GM19324 (cell line): ENCODE data around the gene UNC5B.

Source experiments
- ATAC-seq: cut with Tn5 transposase; IDR thresholded peaks from one replicate; pipeline ENCODE4 v1.9.1; 2021; ENCODE audit warnings: mild to moderate bottlenecking, moderate library complexity; ENCODE audit not compliant: unreplicated experiment, low FRiP score

Gene UNC5B

DNA sequence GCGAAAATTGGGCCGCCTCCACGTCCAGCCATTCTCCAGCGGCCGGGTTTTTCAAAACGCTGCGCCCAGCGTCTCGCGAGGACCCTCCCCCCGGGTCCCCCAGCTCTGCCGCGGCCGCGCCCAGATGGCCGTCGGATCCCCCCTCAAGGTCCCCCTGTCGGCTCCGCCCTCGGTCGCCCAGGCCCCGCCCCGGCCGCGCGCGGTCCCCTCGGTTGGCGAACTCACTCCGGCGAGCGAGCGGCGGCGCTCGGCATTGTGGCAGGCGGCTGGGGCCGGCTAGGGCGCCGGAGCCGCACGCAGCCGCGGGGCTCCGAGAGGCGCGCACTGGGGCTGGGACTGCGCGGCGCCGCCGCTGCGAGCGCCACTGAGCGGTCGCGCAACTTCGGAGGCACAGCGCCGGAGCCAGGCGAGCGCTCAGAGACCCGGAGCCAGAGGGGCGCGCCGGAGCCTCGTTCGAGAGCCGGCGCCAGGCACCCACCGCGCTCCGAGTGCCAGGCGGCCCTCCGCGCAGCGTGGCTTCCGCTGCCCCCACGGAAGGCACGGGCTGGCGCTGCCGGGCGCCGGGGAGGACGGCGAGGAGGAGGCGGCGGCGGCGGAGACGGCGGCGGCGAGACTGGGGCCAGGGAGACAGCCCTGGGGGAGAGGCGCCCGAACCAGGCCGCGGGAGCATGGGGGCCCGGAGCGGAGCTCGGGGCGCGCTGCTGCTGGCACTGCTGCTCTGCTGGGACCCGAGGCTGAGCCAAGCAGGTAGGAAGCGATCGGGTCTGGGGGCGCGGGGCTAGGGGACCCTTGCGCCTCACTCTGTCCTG, at the start of gene UNC5B:
UNC5B (plus strand) TSS at position 253 of the 809 bp plus-strand sequence; CDS start at position 669, 416 bp downstream.
- no peak for ATAC-seq

DNA sequence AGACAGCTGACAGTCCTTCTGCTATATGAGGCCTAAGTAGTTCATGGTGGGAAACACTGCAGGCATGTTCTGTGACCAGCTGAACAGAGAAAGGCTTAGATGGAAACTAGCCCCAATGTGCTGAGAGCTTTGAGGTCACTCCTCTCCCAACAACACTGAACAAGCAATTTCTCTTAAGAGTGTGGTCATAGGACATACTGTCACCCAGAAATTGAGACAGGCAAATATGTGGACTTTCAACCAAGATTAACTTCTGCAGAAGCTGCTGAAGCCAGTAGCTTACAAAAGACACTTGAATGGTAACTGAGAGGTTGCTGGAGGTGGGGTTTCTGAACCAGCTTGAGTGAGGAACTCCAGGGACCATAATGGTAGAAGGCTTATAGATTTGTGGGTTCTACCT, 38.9 kb upstream of the UNC5B start:
- ATAC-seq, result no peak

DNA sequence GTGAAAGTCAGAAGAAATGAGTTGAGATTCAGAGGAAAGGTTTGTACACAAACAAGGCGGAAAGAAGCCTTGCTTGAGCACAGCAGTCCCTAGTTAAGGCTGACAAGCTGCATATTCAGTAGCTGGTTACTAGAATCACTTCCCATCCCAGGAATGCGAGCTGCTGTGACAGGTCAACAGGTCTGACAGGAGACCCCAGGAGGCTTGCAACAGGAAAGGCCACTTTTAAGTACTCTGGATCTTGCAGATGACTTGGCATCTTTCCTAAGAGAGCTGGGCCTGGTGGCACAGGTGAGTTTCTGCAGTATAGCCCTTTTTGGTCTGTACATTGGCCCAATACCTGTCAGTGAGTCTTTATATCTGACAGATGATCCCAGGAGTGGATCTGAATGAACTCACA, 35.7 kb upstream of the UNC5B start:
- ATAC-seq, result no peak

DNA sequence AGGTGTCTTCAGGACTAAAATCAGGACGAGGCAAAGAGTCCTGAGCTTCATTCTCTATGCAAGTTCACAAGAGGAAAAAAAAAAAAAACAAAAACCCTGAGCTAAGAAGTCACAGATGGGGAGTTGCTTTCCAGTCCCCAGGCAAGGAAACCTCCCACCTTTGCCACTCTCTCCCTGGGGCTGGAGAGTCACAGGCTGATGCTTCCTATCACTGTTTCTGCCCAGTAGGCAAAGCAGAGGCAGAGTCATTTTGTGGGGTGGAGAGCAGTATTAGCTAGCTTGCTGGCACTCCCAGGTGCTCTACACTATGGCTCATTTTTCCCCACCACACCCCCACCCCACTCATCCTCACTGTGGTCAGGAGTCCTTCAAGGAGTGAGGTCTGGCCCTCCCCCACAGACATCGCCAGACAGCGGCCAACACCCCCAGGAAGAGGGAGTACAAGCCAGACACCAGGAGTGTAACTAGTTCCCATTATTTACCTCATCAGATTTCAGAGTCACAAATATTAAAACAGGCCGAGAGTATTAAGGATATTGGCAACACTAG, 34.6 kb upstream of the UNC5B start:
- no peak for ATAC-seq

DNA sequence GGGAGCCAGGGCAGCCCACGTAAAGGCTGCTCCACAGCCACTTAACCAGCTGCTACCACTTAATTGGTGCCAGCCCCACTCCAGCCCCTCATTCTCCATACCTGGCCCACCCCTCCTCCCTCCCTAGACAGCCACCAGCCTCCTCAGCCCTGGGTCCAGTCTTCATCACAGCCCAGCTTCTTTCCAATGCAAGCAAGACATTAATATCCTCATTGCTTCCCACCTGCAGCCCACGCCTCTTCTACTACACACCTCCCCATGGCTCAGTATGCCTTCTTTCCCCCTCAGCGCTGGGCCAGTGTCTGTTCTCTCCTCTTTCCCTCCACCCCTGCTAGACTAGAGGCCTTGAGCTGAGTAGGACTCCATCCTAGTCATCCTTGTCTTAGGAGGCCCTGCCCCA, 33.5 kb upstream of the UNC5B start:
- no peak for ATAC-seq

DNA sequence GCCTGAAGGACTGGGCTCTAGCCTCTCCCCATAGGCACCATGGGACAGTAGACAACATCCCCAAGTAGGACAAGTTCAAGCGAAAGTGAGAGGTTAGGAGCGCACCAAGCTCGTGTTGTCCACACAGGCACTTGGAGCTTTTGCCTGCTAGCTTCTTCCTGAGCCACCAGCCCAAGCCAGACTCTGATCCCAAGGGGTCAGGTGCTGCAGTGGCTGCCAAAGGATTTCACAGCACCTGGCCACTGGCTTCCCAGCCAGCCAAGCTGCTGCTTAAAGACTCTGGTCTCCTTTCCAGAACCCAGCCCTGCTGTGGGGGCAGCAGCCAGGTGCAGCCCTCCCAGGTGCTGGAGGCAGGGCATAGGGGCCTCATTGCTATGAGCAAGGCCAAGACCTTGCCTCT, 33.0 kb upstream of the UNC5B start:
- no peak for ATAC-seq

DNA sequence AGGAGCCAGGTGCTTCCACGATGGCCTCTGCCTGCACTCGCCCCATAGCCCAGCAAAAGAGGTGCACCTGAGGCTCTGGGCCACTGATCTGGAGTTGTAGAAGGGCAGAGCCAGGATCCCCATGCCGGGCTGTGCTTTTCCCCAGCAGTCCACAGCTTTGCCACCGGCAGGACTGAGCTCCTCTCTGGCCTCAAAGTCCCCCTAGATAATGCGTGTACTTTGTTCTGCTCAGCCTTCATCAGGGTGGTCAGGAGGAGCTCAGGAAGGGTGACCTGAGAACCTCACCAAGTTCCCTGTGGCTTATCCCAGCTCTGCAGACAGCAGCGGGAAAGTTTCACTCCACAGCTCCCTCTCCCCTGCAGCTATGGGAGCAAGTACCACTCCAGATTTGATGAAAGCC, 27.9 kb upstream of the UNC5B start:
- ATAC-seq, result no peak

DNA sequence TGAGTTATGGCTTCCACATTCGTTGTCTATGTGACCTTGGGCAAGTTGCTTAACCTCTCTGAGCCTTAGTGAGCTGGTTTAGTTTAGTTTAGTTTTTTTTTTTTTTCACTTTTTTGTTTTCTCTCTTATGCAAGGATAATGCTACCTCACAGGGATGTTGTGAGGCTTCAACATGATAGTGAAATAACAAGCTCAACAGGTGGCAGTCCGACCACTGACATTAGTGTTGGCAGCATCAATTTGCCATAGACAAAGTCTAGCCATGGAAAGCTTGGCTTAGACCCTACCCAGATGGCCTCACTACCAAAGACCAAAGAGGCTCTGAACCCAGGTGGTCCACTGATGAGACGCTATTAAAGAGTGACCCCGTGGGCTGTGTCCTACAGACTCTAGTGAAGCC, 27.2 kb upstream of the UNC5B start:
- ATAC-seq, result no peak

DNA sequence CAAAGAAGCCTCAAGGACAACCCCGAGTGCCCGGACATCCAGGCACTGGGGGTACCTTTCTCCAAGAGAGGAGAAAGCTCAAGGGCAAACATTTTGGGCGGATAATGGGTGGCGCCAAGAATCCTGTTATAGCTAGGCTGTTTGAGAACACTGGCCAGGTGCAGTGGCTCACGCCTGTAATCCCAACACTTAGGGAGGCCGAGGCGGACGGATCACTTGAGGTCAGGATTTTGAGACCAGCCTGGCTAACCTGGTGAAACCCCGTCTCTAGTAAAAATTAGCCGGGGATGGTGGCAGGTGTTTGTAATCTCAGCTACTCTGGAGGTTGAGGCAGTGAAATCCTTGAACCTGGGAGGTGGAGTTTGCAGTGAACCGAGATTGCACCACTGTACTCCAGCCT, 25.2 kb upstream of the UNC5B start:
- ATAC-seq, result no peak

DNA sequence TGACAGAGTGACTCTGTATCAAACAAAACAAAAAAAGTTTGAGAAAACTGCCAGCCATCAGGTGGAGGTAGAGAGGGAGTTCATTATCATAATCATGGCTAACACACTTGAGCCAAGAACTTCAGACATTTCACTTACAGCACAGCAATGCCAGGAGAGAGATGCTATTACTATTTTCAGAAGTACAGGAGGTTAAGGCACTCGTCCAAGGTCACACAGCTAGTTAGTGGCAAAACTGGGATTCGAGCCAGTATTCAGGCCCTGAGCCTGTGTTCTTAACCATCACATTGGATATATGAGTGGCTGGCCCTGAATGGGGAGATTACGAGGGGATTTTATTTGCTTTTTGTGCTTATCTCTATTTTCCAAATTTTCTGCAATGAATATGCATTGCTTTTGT, 24.8 kb upstream of the UNC5B start:
- no peak for ATAC-seq

DNA sequence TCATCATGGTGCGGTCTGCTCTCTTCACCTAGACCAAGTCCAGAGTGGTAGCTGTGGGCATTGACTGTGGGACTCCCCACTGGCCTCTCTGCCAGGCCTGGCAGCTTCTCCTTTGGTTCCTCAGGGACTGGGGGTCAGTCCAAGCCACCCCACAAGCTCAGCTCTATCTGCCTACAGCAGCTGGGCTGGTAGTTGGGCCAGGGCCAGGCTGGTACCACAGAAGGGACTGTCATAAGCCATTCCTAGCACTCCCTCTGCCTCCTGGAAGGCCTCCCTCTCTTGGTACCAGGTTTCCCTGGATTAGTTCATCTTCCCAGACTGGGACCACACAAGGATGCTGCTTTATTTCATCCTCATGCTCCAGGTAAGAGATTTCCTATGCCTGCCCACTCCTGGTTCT, 24.2 kb upstream of the UNC5B start:
- no peak for ATAC-seq

DNA sequence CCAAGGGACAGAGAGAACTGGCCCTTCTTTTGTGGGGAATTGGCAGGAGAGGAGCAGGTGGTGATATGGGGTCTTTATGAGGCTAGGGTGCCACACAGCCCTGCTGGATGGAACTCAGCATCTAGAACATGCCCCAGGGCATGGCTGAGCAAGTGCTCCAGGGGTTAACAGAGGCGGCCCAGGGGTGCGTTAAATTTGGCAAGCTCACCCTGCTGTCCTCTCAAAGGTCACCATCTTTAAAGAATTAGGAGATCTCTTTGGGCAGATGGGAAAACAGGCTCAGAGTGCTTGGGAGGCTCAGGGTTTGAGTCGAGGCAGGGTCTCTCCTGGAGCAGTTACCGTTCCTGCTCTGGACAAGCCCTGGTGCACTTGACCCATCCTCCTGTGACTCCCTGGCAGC, 21.4 kb upstream of the UNC5B start:
- ATAC-seq, result no peak

DNA sequence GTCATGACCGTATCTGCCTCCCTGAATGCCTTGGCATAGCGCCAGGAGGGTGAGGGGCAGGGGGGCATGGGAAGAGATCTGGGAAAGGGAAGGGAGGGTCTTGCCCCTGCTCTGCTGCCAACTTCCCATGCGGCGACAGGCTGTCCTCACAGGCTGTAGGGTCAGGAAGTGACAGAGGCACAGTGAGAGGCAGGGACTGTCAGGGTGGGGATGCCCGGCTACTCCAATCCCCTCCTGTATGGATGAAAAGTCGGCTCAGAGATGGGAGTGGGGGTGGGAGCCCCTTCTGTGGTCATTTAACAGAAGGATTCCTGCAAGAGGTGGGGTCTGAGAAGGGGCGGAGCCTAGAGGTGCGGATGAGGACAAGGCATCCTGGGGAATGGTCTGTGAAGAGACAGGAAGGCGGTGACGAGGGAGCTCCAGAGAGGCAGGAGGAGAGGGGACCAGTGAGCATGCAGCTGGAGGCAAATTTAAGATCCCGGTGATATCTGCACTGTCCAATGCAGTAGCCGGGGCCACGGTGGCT, 20.8 kb upstream of the UNC5B start:
- no peak for ATAC-seq

DNA sequence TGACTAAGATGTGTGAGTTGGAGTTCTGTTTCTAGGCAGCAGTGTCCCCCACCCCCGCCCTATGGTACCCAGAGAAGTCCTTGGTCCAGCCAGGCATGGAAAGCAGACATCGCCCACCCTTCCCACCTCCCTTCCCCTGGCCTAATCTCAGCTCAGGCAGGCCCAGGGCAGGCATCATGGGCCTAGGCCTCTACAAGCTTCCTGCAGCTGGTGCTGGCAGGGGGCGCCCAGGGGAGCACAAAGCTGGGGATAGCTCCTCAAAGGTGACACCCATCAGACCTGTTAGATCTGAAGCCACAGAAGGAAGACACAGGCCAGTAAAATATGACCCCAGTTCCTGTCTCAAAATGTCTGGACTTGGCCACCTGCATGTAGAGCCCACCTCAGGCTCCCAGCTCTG, 18.9 kb upstream of the UNC5B start:
- no peak for ATAC-seq

DNA sequence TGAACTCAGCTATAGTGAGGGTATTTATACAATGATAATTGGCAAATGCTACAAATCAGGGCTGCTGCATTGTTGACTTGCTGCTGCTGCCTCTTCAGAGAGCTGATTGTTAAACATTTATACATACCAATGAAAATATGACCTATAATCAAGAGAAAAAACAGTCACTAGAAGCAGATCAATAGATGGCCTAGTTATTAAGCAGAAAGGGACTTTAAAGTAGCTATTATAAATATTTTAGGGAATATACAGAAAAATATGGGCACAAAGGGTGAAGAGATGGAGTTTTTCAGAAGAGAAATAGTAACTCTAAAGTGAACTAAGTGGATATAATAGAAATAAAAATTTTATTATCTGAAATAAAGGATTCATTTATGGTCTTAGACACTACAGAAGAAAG, 14.4 kb upstream of the UNC5B start:
- ATAC-seq, result no peak

DNA sequence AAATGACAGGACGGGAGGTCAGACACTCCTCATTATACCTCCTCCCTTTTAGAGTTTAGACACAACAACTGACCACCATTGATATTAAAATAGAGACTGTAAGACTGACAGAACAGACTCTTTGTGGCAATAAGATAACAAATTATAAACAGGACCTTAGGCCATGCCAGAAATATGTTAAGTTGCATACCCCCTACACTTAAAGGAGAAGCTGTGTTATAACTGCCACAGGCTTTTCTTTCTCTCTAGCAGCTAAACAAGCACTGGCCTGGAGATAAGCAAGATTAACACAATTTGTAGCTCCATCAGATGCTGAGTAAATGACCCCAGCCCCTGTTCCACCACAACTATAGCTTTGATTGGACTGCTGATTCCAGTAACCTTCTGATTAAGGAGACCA, 10.5 kb upstream of the UNC5B start:
- no peak for ATAC-seq

DNA sequence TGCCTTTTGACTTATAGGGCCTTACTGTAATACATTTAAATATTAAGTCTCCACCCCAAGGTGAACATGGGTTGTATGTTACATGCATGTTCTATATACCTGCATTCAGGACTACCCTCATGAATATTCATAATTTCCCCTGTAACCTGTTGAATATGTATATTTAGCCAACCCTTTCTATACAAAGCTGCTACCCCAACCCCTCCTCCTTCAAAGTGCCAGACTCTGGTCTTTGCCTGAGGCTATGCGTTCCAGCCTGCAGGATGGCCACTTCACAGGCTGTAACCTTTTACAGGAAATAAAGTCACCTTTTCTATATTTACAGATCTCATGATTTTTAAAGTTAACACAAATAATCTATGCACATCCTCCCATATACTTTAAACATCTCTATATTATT, 10.1 kb upstream of the UNC5B start:
- no peak for ATAC-seq

DNA sequence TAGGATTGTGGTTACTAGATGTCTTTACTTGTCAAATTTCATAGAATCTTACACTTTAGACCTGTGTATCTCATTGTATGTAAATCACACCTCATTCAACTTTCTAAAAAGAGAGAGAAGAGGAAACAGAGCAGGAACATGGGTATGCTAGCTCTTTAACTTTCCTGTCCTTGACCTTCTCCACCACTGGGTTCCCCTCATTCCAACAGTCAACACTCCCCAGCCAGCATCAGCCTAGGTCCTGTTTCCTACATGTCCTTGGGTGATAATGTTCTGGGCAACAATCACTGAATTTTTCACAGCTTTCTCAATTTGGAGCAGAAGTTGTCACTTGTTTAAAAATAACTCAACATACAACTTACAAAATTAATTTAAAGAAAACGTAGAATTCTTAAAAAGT, 9.2 kb upstream of the UNC5B start:
- ATAC-seq, result no peak

DNA sequence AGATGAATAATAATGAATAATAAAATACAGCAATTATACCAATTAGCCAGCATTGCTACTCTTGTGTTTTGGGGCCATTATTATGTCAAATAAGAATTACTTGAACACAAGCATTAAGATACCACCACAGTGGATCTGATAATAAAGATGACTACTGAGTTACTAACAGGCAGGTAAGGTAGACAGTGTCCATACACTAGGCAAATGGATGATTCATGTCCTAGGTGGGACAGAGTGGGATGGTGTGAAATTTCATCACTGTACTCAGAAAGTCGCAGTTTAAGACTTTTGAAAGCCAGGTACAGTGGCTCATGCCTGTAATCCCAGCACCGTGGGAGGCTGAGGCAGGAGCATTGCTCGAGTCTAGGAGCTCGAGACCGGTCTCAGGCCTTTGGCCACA, 8.7 kb upstream of the UNC5B start:
- ATAC-seq, result no peak

DNA sequence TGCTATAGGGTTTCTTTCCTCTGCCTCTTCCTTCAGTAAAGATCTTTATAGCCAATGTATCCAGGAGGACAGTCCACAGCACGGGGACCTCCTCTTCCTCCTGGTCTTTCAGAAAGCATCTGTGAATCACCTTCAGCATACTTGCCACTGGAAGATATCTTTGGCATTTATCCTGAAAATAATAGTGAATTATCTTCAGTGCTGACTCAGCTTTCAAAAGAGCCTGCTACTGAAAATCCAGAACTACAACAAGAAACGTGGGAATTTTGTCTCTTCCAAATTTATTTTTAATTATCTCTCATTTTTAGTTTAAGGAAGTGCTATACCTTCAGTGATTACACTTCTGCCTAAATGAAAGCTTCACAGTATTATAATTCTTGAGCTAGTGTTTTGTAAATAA, 7.6 kb upstream of the UNC5B start:
- ATAC-seq, result no peak

DNA sequence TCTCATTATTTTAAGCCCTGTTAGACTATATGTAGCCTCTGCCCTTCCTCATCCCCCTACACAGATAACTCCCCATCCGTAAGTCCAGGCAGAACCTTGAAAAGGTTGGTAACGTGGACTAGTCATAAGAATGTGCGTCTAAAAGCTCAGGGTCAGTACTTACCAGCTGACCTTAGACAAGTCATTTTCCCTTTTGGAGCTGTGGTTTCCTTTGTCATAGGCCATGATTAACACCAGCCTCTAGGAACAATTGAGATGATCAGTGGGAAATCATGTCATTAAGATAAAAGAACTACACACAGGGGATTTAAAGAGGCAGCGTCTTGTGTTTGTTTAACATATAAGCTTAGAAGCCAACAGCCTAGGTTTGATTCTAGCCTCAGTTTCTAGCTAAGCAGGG, 6.9 kb upstream of the UNC5B start:
- no peak for ATAC-seq

DNA sequence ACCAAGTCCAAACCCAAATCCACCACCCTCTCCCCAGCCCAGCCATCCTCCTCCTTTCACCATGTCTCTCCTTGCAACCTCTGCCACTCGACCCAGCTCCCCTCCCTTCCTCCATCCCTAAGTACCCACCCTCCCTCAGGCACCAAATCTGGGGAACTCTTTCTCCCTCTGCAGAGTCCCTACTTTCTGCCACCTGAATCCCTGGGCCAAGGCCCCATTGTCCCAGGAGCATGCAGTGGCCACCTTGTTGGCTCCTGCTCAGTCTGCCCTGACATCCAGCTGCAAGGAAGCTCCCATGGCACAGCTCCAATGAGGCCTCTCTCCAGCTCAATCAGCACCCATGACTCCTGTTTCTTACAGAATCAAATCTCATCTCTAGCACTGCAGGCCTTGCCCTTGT, 5.5 kb upstream of the UNC5B start:
- no peak for ATAC-seq
